ENCODE results near the gene CENATAC.
"Not testable (repeated sequence)": the region's sequence is repeated elsewhere in the genome, so short reads cannot be mapped to it uniquely, and the experiment has no call there.

The CENATAC gene

DNA sequence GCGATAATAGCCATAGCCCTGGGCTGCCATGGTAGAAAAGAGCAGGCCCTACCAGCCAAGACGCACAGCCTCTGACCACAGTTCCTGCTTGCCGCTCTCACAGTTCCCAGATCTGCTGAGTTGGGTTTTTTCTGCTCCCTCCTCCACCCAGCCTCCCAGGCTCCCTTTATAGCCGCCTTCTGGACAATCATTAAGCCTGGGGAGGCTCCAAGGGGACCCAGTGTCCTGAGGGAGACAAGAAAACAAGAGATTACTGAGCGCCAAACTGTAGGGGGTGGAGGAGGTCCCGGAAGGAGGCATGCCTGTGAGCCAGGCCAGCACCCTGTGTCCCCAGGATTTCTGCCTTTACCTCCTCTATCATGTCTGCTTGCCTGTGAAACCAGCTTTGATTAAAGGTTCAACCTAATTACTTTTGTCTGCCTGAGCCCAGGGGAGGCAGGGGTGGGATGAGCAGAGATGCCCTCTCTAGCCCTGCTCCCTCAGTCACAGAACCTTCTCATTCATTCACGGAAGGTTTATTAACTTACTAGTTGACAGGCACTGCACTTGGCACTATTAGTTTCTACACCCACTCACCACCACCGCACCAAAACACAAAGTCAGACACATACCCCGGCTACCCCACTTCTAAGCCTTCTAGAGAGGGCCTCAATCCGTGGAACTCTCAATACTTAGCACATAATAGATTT, 31.5 kb downstream of the CENATAC start:
- DNase-seq = no peak
- peak overlapping the region; percentile 86 for H3K4me3 ChIP-seq (ENCODE audit: low read depth, low read length)

DNA sequence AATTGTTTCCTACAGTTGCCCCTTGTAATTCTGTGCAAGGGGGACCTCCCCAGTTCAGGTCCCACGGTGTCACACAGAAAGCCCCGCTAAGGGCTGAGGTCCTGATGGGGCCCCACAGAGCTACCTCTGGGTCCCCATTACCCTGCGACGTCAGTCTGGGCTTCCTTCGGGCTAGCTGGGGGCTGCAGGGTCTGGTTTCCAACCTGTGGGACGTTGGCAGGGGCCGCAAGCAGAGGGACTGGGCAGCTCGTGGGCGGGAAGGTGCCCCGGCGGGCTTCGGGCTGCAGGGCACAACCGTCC, 32.0 kb downstream of the CENATAC start:
- H3K9me3 ChIP-seq = no peaks in the 10 kb centered on the region
- peaks cover 16% of the 10 kb centered on the region for H3K36me3 ChIP-seq
- H3K4me3 ChIP-seq (ENCODE audit: low read depth, low read length) = peak overlapping the region; percentile 86
- DNase-seq = no peak
- H3K27me3 ChIP-seq = no peaks in the 10 kb centered on the region
- H3K4me1 ChIP-seq = no peaks in the 10 kb centered on the region
- TF ChIP-seq, protein P1, sequence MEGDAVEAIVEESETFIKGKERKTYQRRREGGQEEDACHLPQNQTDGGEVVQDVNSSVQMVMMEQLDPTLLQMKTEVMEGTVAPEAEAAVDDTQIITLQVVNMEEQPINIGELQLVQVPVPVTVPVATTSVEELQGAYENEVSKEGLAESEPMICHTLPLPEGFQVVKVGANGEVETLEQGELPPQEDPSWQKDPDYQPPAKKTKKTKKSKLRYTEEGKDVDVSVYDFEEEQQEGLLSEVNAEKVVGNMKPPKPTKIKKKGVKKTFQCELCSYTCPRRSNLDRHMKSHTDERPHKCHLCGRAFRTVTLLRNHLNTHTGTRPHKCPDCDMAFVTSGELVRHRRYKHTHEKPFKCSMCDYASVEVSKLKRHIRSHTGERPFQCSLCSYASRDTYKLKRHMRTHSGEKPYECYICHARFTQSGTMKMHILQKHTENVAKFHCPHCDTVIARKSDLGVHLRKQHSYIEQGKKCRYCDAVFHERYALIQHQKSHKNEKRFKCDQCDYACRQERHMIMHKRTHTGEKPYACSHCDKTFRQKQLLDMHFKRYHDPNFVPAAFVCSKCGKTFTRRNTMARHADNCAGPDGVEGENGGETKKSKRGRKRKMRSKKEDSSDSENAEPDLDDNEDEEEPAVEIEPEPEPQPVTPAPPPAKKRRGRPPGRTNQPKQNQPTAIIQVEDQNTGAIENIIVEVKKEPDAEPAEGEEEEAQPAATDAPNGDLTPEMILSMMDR (IDR thresholded peaks at IDR 0.05; ENCODE audit: low read depth, low read length) = no peak

More for the DNA sequence above, 31.5 kb downstream of the CENATAC start:
- Histone ChIP-seq H3K9me3 (no peaks in the 10 kb centered on the region), H3K4me1 (no peaks in the 10 kb centered on the region), H3K36me3 (peaks cover 21% of the 10 kb centered on the region), H3K27me3 (no peaks in the 10 kb centered on the region)
- TF ChIP-seq, protein P1 (IDR thresholded peaks at IDR 0.05; ENCODE audit: low read depth, low read length) = no peak

DNA sequence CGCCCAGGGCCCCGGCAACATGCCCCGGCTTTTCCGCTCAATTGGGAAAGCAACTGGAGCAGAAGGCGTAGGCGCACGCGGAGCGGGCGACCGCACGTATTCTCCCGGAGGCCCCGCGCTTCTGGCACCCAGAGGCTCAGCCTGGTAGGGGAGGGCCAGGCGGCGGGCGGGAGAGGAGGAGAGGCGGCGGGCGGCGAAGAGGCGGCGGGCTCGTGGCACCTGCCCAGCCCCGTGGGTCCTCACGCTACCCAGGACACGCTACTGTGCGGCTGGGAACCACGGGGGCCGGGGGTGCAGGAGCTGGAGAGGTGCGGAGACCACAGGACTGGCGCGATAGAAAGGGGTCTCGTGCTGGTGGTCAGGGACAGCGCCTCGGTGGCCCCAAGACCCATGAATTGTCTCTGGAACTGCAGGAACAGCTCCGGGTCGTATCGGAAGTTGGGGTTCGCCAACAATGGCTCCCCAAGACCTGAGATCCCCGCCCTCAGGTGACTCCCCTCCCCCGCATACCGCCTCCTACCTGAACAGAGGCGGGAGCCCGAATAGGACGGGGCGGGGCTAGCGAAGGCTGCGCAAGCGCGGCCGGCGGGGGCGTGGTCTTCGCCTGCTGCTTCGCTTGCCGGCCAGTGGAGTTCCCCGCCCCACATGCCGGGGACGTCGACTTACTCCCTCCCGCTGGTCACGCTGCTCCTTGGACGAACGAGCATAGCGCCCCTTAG, 32.5 kb downstream of the CENATAC start, which contains the start of gene SLC37A4:
Gene SLC37A4 (minus strand): TSS at position 549 of the 719 bp plus-strand sequence.
- Histone ChIP-seq H3K4me1 (no peaks in the 10 kb centered on the region), H3K9me3 (no peaks in the 10 kb centered on the region), H3K36me3 (peaks cover 11% of the 10 kb centered on the region; the same call in 1 of the 2 replicates), H3K4me3 (ENCODE audit: low read depth, low read length) (peak within 1 kb of the TSS; percentile 86), H3K27me3 (no peaks in the 10 kb centered on the region)
- DNase-seq = peak; percentile 99
- TF ChIP-seq, protein P1 (IDR thresholded peaks at IDR 0.05; ENCODE audit: low read depth, low read length) = peak; percentile 92

DNA sequence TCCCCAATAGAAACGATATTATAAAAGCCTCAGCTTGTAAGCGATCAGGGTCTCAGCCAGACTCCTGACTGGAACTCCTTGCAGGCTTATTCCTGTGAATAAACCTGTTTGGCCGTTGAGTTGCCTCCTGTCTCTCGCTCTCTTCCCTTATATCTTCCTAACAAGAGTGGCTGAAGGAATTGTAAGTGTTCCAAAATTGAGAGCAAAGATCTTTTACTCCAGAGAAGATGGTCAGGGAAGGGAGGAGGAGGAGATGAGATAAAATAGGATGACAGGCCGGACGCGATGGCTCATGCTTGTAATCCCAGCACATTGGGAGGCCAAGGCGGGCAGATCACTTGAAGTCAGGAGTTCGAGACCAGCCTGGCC, 34.0 kb downstream of the CENATAC start:
- Histone ChIP-seq H3K27me3 (no peaks in the 10 kb centered on the region), H3K4me1 (no peaks in the 10 kb centered on the region), H3K4me3 (ENCODE audit: low read depth, low read length) (no peak overlapping the region), H3K9me3 (no peaks in the 10 kb centered on the region), H3K36me3 (0 out of 2 replicates have a peak, but pooled peaks cover 4% of the 10 kb centered on the region)
- TF ChIP-seq, protein P1 (IDR thresholded peaks at IDR 0.05; ENCODE audit: low read depth, low read length) = no peak
- DNase-seq = no peak

DNA sequence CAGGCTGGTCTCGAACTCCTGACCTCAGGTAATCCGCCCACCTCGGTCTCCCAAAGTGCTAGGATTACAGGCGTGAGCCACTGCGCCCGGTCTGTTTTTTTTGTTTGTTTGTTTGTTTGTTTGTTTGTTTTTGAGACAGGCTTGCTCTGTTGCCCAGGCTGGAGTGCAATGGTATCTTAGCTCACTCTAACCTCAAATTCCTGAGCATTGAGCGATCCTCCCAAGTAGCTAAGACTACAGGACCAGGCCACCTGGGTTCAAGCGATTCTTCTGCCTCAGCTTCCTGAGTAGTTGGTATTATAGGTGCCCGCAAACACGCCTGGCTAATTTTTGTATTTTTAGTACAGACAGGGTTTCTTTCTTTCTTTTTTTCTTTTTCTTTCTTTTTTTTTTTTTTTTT, 35.5 kb downstream of the CENATAC start:
- H3K36me3 ChIP-seq; DNase-seq; H3K9me3 ChIP-seq; H3K27me3 ChIP-seq; H3K4me1 ChIP-seq; H3K4me3 ChIP-seq (ENCODE audit: low read depth, low read length): not testable (repeated sequence)

DNA sequence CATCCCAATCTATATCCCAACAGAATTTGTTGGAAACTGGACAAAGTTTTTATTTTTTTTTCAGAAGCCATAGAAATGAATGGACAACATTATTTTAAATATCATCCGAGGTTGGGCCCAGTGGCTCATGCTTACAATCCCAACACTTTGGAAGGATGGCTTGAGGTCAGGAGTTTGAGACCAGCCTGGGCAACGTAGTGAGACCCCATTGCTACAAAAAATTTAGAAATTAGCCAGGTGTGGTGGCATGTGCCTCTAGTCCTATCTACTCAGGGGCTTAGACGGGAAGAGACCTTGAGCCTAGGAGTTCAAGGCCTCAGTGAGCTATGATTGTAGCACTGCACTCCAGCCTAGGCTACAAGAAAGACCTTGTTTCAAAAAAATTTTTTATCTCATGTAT, 36.9 kb downstream of the CENATAC start:
- TF ChIP-seq, protein P1 (IDR thresholded peaks at IDR 0.05; ENCODE audit: low read depth, low read length) = no peak
- Histone ChIP-seq H3K4me1 (no peaks in the 10 kb centered on the region), H3K9me3 (no peaks in the 10 kb centered on the region), H3K4me3 (ENCODE audit: low read depth, low read length) (no peak overlapping the region), H3K36me3 (no peaks in the 10 kb centered on the region), H3K27me3 (no peaks in the 10 kb centered on the region)
- DNase-seq = no peak

All from BE2C (cell line).